Fibroblast of lung (primary cell): Measurements from ENCODE around the gene DCAF5.

Experiments
- EZH2 ChIP-seq: IDR thresholded peaks from 2 replicates; pipeline ENCODE4 v1.5.1; 2012; ENCODE audit warnings: low read length, control low read depth, mild to moderate bottlenecking; ENCODE audit errors: missing control alignments
- TF ChIP-seq, protein P1 (sequence below), 2 donors: IDR thresholded peaks in 1 of 2; conservative IDR thresholded peaks in 1 of 2; 1 replicate in 1 of 2; 2 replicates in 1 of 2; pipeline ENCODE4 v1.5.1; 2011 to 2012; ENCODE audit warnings: low read length in 2 of 2, control low read depth in 1 of 2, inconsistent platforms in 1 of 2, low read depth in 1 of 2, mild to moderate bottlenecking in 1 of 2

DNA sequence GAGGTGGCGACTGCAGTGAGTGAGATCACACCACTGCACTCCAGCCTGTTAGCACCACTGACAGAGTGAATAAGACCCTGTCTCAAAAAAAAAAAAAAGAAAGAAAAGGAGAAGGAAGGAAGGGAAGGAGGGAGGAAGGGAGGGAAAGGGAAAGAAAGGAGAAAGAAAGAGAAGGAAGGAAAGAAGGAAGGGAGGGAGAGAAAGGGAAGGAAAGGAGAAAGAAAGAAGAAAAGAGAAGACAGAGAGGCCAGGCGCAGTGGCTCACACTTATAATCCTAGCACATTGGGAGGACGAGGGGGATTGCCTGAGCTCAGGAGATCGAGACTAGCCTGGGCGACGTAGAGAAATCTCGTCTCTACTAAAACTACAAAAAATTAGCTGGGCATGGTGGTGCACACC is 13.2 kb downstream of the DCAF5 start:
- TF ChIP-seq, protein P1, sequence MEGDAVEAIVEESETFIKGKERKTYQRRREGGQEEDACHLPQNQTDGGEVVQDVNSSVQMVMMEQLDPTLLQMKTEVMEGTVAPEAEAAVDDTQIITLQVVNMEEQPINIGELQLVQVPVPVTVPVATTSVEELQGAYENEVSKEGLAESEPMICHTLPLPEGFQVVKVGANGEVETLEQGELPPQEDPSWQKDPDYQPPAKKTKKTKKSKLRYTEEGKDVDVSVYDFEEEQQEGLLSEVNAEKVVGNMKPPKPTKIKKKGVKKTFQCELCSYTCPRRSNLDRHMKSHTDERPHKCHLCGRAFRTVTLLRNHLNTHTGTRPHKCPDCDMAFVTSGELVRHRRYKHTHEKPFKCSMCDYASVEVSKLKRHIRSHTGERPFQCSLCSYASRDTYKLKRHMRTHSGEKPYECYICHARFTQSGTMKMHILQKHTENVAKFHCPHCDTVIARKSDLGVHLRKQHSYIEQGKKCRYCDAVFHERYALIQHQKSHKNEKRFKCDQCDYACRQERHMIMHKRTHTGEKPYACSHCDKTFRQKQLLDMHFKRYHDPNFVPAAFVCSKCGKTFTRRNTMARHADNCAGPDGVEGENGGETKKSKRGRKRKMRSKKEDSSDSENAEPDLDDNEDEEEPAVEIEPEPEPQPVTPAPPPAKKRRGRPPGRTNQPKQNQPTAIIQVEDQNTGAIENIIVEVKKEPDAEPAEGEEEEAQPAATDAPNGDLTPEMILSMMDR (conservative IDR thresholded peaks at IDR 0.05 in 1 of 2, IDR thresholded peaks at IDR 0.05 in 1 of 2; ENCODE audit: low read depth in 1 of 2, low read length in 2 of 2) = no peak
- TF ChIP-seq EZH2 = no peak
